OCI-LY7 (cell line): ENCODE results near the gene TPRA1. TPM values are rescaled to one million over a fixed set of nuclear protein-coding genes. Genes with fewer than 3 reads are reported as not detected.
A peak's percentile ranks its signal among the peaks of the same experiment; 100 is the strongest.

ENCODE experiments used
- BruUV-seq: library from RNA; stranded (reverse); fragments of 400-500 nt; replicated peaks from 2 replicates; lab custom pipeline; 2021; lab: Mats Ljungman, UMichigan
- CTCF ChIA-PET: fragments of 300-600 bp; sonication (Branson Sonifier 250); formaldehyde crosslinking; loops from one replicate; lab custom pipeline; 2022; ENCODE audit warnings: antibody characterized with exemption; ENCODE audit not compliant: unreplicated experiment; lab: Charles Lee
- POLR2A ChIA-PET: fragments of 300-600 bp; sonication (Branson Sonifier 250); formaldehyde crosslinking; loops from one replicate; lab custom pipeline; 2022; ENCODE audit warnings: antibody characterized with exemption; lab: Charles Lee
- DNase-seq: peaks from one replicate; pipeline ENCODE4 v3.0.0-alpha.2; 2015; ENCODE audit warnings: low spot score
- H2AFZ ChIP-seq: fragments of 200-600 bp; sonication (generic), shearing (Covaris generic); 2 replicates; pipeline ENCODE4 v1.6.1; 2014; ENCODE audit warnings: mild to moderate bottlenecking, antibody characterized with exemption, low read length, moderate library complexity
- H3K27ac ChIP-seq: fragments of 200-600 bp; sonication (generic); 2 replicates; pipeline ENCODE4 v1.5.1; 2014; ENCODE audit warnings: mixed run types, low read depth, mild to moderate bottlenecking, moderate library complexity, low read length, inconsistent platforms; ENCODE audit not compliant: poor library complexity, severe bottlenecking
- H3K36me3 ChIP-seq: fragments of 200-600 bp; sonication (generic); 2 replicates; pipeline ENCODE4 v1.6.1; 2014; ENCODE audit warnings: mild to moderate bottlenecking, antibody characterized with exemption, low read length, moderate library complexity, mixed read lengths; ENCODE audit not compliant: insufficient read depth
- H3K4me1 ChIP-seq: fragments of 200-600 bp; sonication (generic); 2 replicates; pipeline ENCODE4 v1.5.1; 2014; ENCODE audit warnings: mild to moderate bottlenecking, low read length; ENCODE audit not compliant: insufficient read depth, poor library complexity, severe bottlenecking
- H3K4me2 ChIP-seq: fragments of 200-600 bp; sonication (generic); 2 replicates; pipeline ENCODE4 v1.6.1; 2014; ENCODE audit warnings: mild to moderate bottlenecking, low read length
- H3K4me3 ChIP-seq: fragments of 200-600 bp; sonication (generic); 2 replicates; pipeline ENCODE4 v1.5.1; 2014; ENCODE audit warnings: mild to moderate bottlenecking, low read depth, low read length; ENCODE audit not compliant: poor library complexity, severe bottlenecking
- H3K79me2 ChIP-seq: fragments of 200-600 bp; sonication (generic); 2 replicates; pipeline ENCODE4 v1.6.1; 2016; ENCODE audit warnings: low read depth, mild to moderate bottlenecking, low read length, moderate library complexity, mixed read lengths; ENCODE audit not compliant: insufficient read depth
- H3K9me2 ChIP-seq: fragments of 200-600 bp; sonication (generic); 2 replicates; pipeline ENCODE4 v1.6.1; 2016; ENCODE audit warnings: mild to moderate bottlenecking, low read length, mixed read lengths; ENCODE audit not compliant: insufficient read depth
- H3K9me3 ChIP-seq: fragments of 200-600 bp; sonication (generic); 2 replicates; pipeline ENCODE4 v1.6.1; 2014; ENCODE audit warnings: mild to moderate bottlenecking, mixed run types, low read length, mixed read lengths
- H4K20me1 ChIP-seq: fragments of 200-600 bp; sonication (generic); 2 replicates; pipeline ENCODE4 v1.6.1; 2014; ENCODE audit warnings: mild to moderate bottlenecking, antibody characterized with exemption, low read length, moderate library complexity, mixed read lengths; ENCODE audit not compliant: insufficient read depth
- EZH2phosphoT487 ChIP-seq: fragments of 200-600 bp; sonication (generic); IDR thresholded peaks from 2 replicates; pipeline ENCODE4 v1.6.1; 2018; ENCODE audit warnings: low read depth, borderline replicate concordance, mild to moderate bottlenecking, mixed run types, antibody characterized with exemption, low read length, moderate library complexity, mixed read lengths
- intact Hi-C: fragments of 100-400 bp; cut with micrococcal nuclease; formaldehyde crosslinking; loops from one replicate; pipeline ENCODE4 v1.10.0; 2022; ENCODE audit not compliant: unreplicated experiment
- total RNA-seq, 2 experiments: library from RNA; depleted of rRNA in 1 of 2; stranded (reverse); fragments of >200 nt in 1 of 2; shearing (Covaris generic) in 1 of 2; gene quantifications; 2 replicates each; pipeline ENCODE4 v1.2.3, GENCODE V29; 2014 to 2022
- TF ChIP-seq, protein P1 (sequence below): fragments of 200-600 bp; sonication (generic); conservative IDR thresholded peaks from 2 replicates; pipeline ENCODE4 v1.5.1; 2014; ENCODE audit warnings: mild to moderate bottlenecking, antibody characterized with exemption, low read length, moderate library complexity, mixed read lengths

The TPRA1 gene
- total RNA-seq, 2 experiments from 2014 or later, result 32.3 to 51.4 TPM

DNA sequence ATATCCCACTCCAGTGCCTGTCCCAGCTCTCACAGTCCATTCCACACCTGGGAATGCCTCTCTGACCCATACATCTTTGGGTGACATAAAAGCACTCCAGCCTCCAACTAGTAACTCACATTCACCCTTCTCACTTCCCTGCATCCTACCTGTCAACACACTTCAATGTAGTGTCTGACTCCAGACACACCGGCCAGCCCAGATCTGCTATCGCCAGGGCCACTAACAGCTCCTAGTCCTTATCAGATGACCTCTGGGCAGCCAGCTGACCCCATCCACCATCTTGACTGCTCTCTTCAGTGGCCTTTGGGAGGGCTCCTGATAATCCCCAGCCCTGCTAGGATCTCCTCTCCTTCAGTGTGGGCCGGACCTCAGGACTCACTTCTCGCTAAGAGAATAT, 4.8 kb upstream of the TPRA1 start:
- CTCF ChIA-PET, result no interaction called here
- no TSS peak for BruUV-seq
- peaks cover 53% of the 10 kb centered on the region for H3K4me1 ChIP-seq
- peaks cover 30% of the 10 kb centered on the region for H3K79me2 ChIP-seq
- peaks cover 25% of the 10 kb centered on the region for H3K36me3 ChIP-seq
- TF ChIP-seq EZH2phosphoT487, result no peak
- TF ChIP-seq, protein P1, sequence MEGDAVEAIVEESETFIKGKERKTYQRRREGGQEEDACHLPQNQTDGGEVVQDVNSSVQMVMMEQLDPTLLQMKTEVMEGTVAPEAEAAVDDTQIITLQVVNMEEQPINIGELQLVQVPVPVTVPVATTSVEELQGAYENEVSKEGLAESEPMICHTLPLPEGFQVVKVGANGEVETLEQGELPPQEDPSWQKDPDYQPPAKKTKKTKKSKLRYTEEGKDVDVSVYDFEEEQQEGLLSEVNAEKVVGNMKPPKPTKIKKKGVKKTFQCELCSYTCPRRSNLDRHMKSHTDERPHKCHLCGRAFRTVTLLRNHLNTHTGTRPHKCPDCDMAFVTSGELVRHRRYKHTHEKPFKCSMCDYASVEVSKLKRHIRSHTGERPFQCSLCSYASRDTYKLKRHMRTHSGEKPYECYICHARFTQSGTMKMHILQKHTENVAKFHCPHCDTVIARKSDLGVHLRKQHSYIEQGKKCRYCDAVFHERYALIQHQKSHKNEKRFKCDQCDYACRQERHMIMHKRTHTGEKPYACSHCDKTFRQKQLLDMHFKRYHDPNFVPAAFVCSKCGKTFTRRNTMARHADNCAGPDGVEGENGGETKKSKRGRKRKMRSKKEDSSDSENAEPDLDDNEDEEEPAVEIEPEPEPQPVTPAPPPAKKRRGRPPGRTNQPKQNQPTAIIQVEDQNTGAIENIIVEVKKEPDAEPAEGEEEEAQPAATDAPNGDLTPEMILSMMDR, result no peak
- no peak overlapping the region for H3K4me2 ChIP-seq
- intact Hi-C loops, result no loop called here
- no peaks in the 10 kb centered on the region for H3K9me2 ChIP-seq
- H3K27ac ChIP-seq, result no peak overlapping the region
- DNase-seq, result no peak
- H2AFZ ChIP-seq, result no peak overlapping the region
- no peaks in the 10 kb centered on the region for H4K20me1 ChIP-seq
- H3K9me3 ChIP-seq, result no peaks in the 10 kb centered on the region; the same call in 1 of the 2 replicates
- POLR2A ChIA-PET, result no interaction called here
- H3K4me3 ChIP-seq, result no peak overlapping the region

DNA sequence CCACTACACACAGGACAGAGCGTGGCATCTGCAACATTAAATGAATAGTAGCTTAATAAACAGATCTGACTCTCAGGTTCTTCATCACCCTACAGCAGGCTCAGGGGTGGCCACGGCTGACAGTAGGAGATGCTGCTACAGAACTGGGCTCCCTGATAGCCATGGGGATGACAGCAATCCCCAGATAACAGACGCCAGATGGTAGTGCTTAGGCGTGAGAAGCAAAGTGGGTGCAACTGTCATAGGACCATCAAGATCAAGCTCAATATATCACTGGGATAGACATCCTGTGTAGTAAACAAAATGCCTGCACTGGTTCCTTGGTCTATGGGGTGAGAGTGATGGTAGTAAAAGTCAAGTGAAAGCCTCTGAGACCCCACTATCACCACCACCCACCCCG, 2.6 kb upstream of the TPRA1 start:
- ChIA-PET CTCF (no interaction called here), POLR2A (interaction anchor here (0.6 to 1.1 kb wide), 2 partner anchors 69 to 316 kb away, joined by 3 read pairs; no protein-coding TSS in a partner anchor)
- peaks cover 27% of the 10 kb centered on the region for H3K79me2 ChIP-seq
- H3K4me2 ChIP-seq, result peak overlapping the region; percentile 35
- peak overlapping the region; percentile 17 for H3K4me3 ChIP-seq
- TF ChIP-seq, protein P1, result no peak
- TF ChIP-seq EZH2phosphoT487, result no peak
- H3K9me2 ChIP-seq, result no peaks in the 10 kb centered on the region
- peak overlapping the region; percentile 55 for H3K27ac ChIP-seq
- 0 out of 2 replicates have a peak, but pooled peaks cover 12% of the 10 kb centered on the region for H3K36me3 ChIP-seq
- no peak for DNase-seq
- no peaks in the 10 kb centered on the region for H3K9me3 ChIP-seq
- H2AFZ ChIP-seq, result no peak overlapping the region
- intact Hi-C loops, result loop anchor here (5.0 kb wide), 1 partner anchor 459 kb away; the partner anchor contains the start of gene SEC61A1
- BruUV-seq, result no TSS peak
- peaks cover 5% of the 10 kb centered on the region; the same call in 1 of the 2 replicates for H4K20me1 ChIP-seq
- peaks cover 53% of the 10 kb centered on the region for H3K4me1 ChIP-seq

DNA sequence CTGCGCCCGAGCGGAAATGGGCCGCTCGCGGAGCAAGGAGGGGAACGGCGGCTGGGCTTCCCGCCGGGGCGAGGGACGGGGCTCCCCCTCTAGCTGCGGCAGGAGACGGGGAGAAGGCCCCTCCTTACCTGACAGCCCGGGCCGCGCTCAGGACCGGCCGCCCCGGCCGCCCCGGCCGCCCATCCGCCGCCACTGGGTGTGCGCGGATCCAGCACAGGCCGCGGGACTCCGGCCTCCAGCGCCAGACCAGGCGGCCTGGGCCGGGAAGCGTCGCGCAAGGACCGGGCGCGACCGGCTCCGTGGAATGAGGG, 296 bp downstream of the TPRA1 start:
- no TSS peak for BruUV-seq
- peak overlapping the region; percentile 97 for H3K4me2 ChIP-seq
- H3K27ac ChIP-seq, result peak overlapping the region; percentile 83
- no peak for DNase-seq
- 0 out of 2 replicates have a peak overlapping the region, but pooled peaks have one; percentile 22 for H2AFZ ChIP-seq
- H3K9me3 ChIP-seq, result no peaks in the 10 kb centered on the region
- TF ChIP-seq, protein P1, result no peak
- TF ChIP-seq EZH2phosphoT487, result no peak
- intact Hi-C loops, result loop anchor here (2.0 to 5.0 kb wide), 3 partner anchors 147 to 533 kb away; partner anchors contain the start of genes RUVBL1 and SEC61A1
- H3K4me3 ChIP-seq, result peak overlapping the region; percentile 85
- peaks cover 43% of the 10 kb centered on the region for H3K4me1 ChIP-seq
- H3K36me3 ChIP-seq, result peaks cover 17% of the 10 kb centered on the region; the same call in 1 of the 2 replicates
- peaks cover 5% of the 10 kb centered on the region; the same call in 1 of the 2 replicates for H4K20me1 ChIP-seq
- H3K79me2 ChIP-seq, result peaks cover 20% of the 10 kb centered on the region
- H3K9me2 ChIP-seq, result no peaks in the 10 kb centered on the region
- POLR2A ChIA-PET, result interaction anchor here (1.1 kb wide), 1 partner anchor 22 kb away, joined by 3 read pairs; no protein-coding TSS in a partner anchor
- CTCF ChIA-PET, result no interaction called here
